ENCODE results near the gene FOXP1. TPM values are rescaled to one million over a fixed set of nuclear protein-coding genes. Genes with fewer than 3 reads are reported as not detected.

Gene FOXP1
- total and polyA plus RNA-seq, 4 donors = 4.9 to 35.4 (median 32.0) TPM

DNA sequence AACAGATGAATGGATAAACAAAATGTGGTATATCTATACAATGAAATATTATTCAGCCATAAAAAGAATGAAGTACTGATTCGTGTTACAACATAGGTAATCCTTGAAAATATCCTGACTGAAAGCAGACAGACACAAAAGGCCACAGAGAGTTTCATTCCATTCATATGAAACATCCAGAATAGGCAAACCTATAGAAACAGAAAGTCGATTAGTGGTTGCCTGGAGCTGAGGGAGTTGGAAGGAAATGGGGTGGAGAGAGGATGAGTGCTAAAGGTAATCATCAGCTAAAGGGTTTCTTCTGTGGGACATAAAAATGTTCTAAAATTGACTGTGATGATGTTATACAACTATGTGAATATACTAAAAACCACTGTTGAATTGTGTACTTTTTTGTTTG, 22.9 kb downstream of the FOXP1 start:
- 97% methylated on average over 2 of the region's 2 CpGs for WGBS
- H3K4me1 ChIP-seq (ENCODE audit: control insufficient read depth in 4 of 4, insufficient read depth in 4 of 4, low read length in 3 of 4) = no peaks in the 10 kb centered on the region
- no peak overlapping the region for H3K4me3 ChIP-seq (ENCODE audit: low read depth in 1 of 3, low read length in 3 of 3)
- H3K27me3 ChIP-seq (ENCODE audit: control insufficient read depth in 4 of 4, insufficient read depth in 4 of 4, low read length in 3 of 4) = no peaks in the 10 kb centered on the region
- H3K27ac ChIP-seq (ENCODE audit: low read depth in 1 of 2, low read length in 2 of 2) = no peak overlapping the region
- H3K9me3 ChIP-seq (ENCODE audit: control insufficient read depth in 4 of 4, low read length in 3 of 4) = no peaks in the 10 kb centered on the region
- TF ChIP-seq RAD21 (IDR thresholded peaks at IDR 0.05) (no peak), YY1 (IDR thresholded peaks at IDR 0.05) (no peak), SP1 (IDR thresholded peaks at IDR 0.05) (no peak), RXRA (IDR thresholded peaks at IDR 0.05) (no peak)
- DNase-seq (ENCODE audit: low spot score) = no peak
- H3K36me3 ChIP-seq (ENCODE audit: control insufficient read depth in 4 of 4, insufficient read depth in 3 of 4, low read depth in 1 of 4, low read length in 3 of 4) = peaks cover 0 to 6% (median 1%) of the 10 kb centered on the region in 4 donors
- no peak overlapping the region for H3K9ac ChIP-seq (ENCODE audit: low read depth in 1 of 2, low read length in 2 of 2)

DNA sequence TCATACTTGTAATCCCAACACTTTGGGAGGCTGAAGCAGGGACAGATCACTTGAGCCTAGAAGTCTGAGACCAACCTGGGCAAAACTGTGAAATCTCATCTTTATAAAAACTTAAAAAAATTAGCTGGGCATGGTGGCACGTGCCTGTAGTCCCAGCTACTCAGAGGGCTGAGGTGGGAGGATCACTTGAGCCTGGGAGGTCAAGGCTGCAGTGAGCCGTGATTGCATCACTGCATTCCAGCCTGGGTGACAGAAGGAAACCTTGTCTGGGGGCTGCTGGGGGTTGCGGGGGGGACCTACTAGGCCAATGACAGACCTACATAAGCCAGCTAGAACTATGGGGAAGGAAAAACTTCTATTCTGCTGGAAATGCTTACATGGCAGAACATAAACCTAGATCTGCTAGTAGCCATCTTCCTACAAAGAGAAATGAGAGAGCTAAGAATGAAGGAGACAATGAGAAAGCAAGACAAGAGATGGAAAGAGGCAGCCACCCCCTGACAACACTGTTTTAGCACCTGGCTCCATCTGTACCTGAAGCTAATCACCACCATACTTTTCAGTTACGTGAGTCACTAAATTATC, 23.9 kb downstream of the FOXP1 start:
- Histone ChIP-seq H3K4me1 (ENCODE audit: control insufficient read depth in 4 of 4, insufficient read depth in 4 of 4, low read length in 3 of 4) (no peaks in the 10 kb centered on the region), H3K36me3 (ENCODE audit: control insufficient read depth in 4 of 4, insufficient read depth in 3 of 4, low read depth in 1 of 4, low read length in 3 of 4) (peaks cover 0 to 6% (median 0%) of the 10 kb centered on the region in 4 donors), H3K9me3 (ENCODE audit: control insufficient read depth in 4 of 4, low read length in 3 of 4) (no peaks in the 10 kb centered on the region), H3K9ac (ENCODE audit: low read depth in 1 of 2, low read length in 2 of 2) (no peak overlapping the region), H3K27me3 (ENCODE audit: control insufficient read depth in 4 of 4, insufficient read depth in 4 of 4, low read length in 3 of 4) (no peaks in the 10 kb centered on the region), H3K27ac (ENCODE audit: low read depth in 1 of 2, low read length in 2 of 2) (no peak overlapping the region), H3K4me3 (ENCODE audit: low read depth in 1 of 3, low read length in 3 of 3) (no peak overlapping the region)
- TF ChIP-seq FOXA1 (IDR thresholded peaks at IDR 0.05) (no peak), JUND (IDR thresholded peaks at IDR 0.05) (no peak), EGR1 (IDR thresholded peaks at IDR 0.05; ENCODE audit: low read depth in 2 of 2) (no peak), RXRA (IDR thresholded peaks at IDR 0.05) (no peak), HNF4A (conservative IDR thresholded peaks at IDR 0.05) (no peak)
- TF ChIP-seq, protein P1, sequence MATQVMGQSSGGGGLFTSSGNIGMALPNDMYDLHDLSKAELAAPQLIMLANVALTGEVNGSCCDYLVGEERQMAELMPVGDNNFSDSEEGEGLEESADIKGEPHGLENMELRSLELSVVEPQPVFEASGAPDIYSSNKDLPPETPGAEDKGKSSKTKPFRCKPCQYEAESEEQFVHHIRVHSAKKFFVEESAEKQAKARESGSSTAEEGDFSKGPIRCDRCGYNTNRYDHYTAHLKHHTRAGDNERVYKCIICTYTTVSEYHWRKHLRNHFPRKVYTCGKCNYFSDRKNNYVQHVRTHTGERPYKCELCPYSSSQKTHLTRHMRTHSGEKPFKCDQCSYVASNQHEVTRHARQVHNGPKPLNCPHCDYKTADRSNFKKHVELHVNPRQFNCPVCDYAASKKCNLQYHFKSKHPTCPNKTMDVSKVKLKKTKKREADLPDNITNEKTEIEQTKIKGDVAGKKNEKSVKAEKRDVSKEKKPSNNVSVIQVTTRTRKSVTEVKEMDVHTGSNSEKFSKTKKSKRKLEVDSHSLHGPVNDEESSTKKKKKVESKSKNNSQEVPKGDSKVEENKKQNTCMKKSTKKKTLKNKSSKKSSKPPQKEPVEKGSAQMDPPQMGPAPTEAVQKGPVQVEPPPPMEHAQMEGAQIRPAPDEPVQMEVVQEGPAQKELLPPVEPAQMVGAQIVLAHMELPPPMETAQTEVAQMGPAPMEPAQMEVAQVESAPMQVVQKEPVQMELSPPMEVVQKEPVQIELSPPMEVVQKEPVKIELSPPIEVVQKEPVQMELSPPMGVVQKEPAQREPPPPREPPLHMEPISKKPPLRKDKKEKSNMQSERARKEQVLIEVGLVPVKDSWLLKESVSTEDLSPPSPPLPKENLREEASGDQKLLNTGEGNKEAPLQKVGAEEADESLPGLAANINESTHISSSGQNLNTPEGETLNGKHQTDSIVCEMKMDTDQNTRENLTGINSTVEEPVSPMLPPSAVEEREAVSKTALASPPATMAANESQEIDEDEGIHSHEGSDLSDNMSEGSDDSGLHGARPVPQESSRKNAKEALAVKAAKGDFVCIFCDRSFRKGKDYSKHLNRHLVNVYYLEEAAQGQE (IDR thresholded peaks at IDR 0.05) = no peak
- TF ChIP-seq, protein P2, sequence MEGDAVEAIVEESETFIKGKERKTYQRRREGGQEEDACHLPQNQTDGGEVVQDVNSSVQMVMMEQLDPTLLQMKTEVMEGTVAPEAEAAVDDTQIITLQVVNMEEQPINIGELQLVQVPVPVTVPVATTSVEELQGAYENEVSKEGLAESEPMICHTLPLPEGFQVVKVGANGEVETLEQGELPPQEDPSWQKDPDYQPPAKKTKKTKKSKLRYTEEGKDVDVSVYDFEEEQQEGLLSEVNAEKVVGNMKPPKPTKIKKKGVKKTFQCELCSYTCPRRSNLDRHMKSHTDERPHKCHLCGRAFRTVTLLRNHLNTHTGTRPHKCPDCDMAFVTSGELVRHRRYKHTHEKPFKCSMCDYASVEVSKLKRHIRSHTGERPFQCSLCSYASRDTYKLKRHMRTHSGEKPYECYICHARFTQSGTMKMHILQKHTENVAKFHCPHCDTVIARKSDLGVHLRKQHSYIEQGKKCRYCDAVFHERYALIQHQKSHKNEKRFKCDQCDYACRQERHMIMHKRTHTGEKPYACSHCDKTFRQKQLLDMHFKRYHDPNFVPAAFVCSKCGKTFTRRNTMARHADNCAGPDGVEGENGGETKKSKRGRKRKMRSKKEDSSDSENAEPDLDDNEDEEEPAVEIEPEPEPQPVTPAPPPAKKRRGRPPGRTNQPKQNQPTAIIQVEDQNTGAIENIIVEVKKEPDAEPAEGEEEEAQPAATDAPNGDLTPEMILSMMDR (IDR thresholded peaks at IDR 0.05; ENCODE audit: low read depth, low read length, missing input control) = no peak
- WGBS = 91% methylated on average over 4 of the region's 4 CpGs
- no peak for DNase-seq (ENCODE audit: low spot score)

DNA sequence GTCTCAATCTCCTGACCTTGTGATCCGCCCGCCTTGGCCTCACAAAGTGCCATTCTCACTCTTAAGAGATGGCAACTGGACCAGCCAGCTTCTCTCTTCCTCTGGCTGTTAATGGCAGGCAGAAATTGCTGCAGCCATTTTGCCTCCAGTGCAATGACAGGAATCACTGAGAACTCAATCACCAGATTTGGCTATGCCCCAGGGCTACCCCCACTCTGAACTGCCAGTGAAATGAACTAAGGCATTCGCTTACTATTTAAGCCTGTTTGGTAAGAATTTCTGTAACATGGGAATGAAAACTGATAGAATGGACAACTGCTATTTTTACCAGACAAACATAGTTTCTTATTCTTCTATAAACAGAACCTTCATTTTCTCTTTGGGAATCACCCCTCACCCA, 24.5 kb downstream of the FOXP1 start:
- 97% methylated on average over 3 of the region's 3 CpGs for WGBS
- no peak for DNase-seq (ENCODE audit: low spot score)
- no peaks in the 10 kb centered on the region for H3K27me3 ChIP-seq (ENCODE audit: control insufficient read depth in 4 of 4, insufficient read depth in 4 of 4, low read length in 3 of 4)
- H3K4me1 ChIP-seq (ENCODE audit: control insufficient read depth in 4 of 4, insufficient read depth in 4 of 4, low read length in 3 of 4) = no peaks in the 10 kb centered on the region
- no peak for TF ChIP-seq GABPA (IDR thresholded peaks at IDR 0.05 in 1 of 2, conservative IDR thresholded peaks at IDR 0.05 in 1 of 2)
- TF ChIP-seq YY1 (IDR thresholded peaks at IDR 0.05) = no peak
- TF ChIP-seq RXRA (IDR thresholded peaks at IDR 0.05) = no peak
- TF ChIP-seq JUND (IDR thresholded peaks at IDR 0.05) = no peak
- TF ChIP-seq, protein P3, sequence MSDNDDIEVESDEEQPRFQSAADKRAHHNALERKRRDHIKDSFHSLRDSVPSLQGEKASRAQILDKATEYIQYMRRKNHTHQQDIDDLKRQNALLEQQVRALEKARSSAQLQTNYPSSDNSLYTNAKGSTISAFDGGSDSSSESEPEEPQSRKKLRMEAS (IDR thresholded peaks at IDR 0.05) = no peak
- TF ChIP-seq SP1 (IDR thresholded peaks at IDR 0.05) = no peak
- TF ChIP-seq, protein P4, sequence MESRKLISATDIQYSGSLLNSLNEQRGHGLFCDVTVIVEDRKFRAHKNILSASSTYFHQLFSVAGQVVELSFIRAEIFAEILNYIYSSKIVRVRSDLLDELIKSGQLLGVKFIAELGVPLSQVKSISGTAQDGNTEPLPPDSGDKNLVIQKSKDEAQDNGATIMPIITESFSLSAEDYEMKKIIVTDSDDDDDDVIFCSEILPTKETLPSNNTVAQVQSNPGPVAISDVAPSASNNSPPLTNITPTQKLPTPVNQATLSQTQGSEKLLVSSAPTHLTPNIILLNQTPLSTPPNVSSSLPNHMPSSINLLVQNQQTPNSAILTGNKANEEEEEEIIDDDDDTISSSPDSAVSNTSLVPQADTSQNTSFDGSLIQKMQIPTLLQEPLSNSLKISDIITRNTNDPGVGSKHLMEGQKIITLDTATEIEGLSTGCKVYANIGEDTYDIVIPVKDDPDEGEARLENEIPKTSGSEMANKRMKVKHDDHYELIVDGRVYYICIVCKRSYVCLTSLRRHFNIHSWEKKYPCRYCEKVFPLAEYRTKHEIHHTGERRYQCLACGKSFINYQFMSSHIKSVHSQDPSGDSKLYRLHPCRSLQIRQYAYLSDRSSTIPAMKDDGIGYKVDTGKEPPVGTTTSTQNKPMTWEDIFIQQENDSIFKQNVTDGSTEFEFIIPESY (IDR thresholded peaks at IDR 0.05) = no peak
- no peak for TF ChIP-seq HNF4A (conservative IDR thresholded peaks at IDR 0.05)
- TF ChIP-seq, protein P5, sequence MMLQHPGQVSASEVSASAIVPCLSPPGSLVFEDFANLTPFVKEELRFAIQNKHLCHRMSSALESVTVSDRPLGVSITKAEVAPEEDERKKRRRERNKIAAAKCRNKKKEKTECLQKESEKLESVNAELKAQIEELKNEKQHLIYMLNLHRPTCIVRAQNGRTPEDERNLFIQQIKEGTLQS (IDR thresholded peaks at IDR 0.05) = no peak
- TF ChIP-seq EGR1 (IDR thresholded peaks at IDR 0.05; ENCODE audit: low read depth in 2 of 2) = no peak
- TF ChIP-seq, protein P2 (IDR thresholded peaks at IDR 0.05; ENCODE audit: low read depth, low read length, missing input control) = no peak
- no peak for TF ChIP-seq FOXA1 (IDR thresholded peaks at IDR 0.05)
- no peak for TF ChIP-seq HNF4G (IDR thresholded peaks at IDR 0.05)
- no peak for TF ChIP-seq FOXA2 (IDR thresholded peaks at IDR 0.05)
- TF ChIP-seq NR2F2 (IDR thresholded peaks at IDR 0.05) = no peak
- H3K27ac ChIP-seq (ENCODE audit: low read depth in 1 of 2, low read length in 2 of 2) = no peak overlapping the region
- H3K4me3 ChIP-seq (ENCODE audit: low read depth in 1 of 3, low read length in 3 of 3) = no peak overlapping the region
- no peak overlapping the region for H3K9ac ChIP-seq (ENCODE audit: low read depth in 1 of 2, low read length in 2 of 2)
- H3K36me3 ChIP-seq (ENCODE audit: control insufficient read depth in 4 of 4, insufficient read depth in 3 of 4, low read depth in 1 of 4, low read length in 3 of 4) = peaks cover 0 to 6% (median 0%) of the 10 kb centered on the region in 4 donors
- no peaks in the 10 kb centered on the region for H3K9me3 ChIP-seq (ENCODE audit: control insufficient read depth in 4 of 4, low read length in 3 of 4)
